IPS DF 19.7 (cell line): ENCODE results near the gene TRAF3.

Experiments used
- DNase-seq: peaks from one replicate; pipeline ENCODE4 v3.0.0-alpha.2; 2013; ENCODE audit warnings: low read depth, low spot score

Gene TRAF3

DNA sequence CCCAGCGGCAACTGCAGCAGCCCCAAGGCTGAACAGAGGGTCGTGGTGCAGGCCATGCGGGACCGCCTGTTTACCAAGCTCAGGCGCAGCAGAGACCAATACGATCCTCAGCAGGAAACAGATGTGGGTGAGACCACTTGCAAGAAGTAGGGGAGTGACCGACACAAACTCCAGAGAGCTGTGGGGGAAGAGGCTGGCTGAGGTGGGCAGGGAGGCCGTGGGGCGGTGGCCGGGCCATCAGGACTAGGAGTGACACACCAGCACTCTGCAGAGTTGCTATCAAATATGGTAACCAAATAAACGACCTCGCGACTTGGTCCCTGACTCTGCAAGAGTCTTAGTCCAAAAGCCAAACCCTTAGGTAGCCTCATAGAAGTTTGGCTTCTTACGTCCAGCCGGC is 175.9 kb downstream of the TRAF3 start:
- no peak for DNase-seq

DNA sequence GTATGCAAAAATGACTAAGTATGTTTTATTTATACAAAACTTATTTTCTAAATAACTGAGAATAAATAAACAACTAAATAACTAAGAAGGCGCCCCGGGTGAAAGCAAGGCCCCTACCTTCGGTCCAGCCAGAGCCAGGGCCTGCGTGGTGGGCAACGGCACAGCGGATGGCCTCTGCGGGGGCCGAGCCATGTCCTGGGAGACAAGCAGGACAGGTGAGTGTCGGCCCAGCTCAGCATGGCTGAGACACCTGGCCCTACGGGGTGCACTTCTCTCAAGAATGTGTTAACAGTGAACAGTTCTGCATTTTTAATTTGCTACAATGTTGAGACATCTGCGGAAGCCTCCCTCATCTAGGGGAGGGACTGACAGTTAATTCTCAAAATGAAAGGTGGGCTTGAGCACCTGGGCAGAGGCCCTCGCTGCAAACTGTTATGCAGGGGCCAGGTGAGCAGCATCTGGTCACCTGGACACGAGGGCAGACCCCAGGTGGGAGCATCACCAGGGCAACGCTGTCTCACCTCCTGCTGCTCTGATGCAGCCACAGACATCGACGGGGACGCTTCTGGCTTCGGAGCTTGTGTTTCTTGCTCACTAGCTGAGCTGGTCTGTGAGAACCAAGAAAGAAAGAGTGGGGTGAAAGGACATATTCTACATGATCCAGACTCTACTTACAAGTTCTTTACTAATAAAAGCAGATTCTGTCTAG is 177.0 kb downstream of the TRAF3 start:
- DNase-seq: no peak

DNA sequence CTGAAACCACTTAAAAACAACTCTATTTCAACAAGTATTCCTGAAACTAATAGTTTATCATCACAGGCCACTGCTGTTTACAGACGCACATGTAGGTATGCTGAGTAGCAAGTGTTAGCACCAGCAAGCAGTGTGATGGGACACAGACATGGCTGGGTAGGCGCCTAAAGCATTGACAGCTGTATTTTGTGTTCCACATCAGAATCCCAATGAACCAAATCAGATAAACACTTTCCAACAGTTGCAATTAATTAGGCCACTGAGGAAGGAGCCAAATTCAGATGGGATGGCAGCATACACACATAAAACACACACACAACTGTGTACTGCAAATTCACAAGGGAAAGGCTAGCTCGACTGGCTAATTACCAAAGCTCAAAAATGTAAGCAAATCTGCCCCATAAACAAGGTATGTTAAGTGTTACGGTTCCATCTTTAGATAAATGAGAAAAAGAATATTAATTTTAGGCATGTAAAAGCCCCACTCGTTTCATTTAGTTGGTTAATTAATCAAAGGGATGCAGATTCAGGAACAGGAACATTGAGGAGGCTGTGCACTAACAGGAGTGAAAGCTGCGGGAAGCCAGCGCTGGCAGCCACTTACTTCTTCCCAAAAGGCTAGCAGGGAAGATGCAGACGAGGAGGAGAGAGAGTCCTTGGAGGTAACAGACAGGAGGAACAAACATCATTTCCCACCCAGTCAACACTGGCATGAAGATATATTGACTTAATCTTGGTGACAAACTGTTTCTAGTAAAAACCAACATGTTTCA is 178.6 kb downstream of the TRAF3 start:
- no peak for DNase-seq

DNA sequence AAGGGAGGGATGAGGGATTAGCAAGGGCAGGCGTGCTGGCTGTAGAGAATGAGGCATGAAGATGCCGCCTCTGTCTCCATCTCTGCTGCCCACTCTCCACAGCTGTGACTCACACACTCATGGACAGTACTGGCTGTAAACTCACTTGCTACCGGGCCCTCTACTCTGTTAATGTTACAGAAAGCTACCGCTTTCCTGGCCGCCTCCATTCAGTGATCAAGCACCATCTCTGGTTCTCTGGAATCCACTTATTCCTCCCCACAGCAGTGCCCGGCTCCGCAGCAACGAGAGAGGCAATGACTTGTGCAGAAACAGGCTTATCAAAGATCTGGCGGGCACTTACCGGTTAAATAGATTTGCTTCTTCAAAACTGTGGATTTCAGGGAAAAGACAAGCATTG is 180.0 kb downstream of the TRAF3 start:
- DNase-seq: no peak

DNA sequence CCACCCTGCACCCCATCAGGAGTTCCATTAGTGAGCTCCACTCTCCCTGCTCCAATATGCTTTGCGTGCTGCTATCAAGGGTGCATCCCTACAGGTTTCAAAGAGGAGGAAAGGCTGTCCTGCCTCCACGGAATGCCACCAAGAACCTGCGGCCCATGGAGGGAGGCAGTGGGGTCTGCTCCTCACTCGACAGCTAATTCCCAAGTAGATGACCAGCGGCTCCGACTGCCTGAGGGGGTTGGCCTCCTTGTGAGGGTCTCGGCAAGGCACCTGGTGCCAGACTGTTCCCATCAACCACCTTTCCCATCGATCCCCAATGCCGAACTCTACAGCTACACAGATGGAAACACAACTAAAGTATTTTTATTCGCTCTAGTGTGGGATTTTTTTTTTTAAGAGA is 181.2 kb downstream of the TRAF3 start:
- DNase-seq: no peak
